Esophagus muscularis mucosa (tissue), 4 donors: ENCODE results near the gene RPL10A.

ENCODE experiments used
- CTCF ChIP-seq, 3 experiments: fragments of 200-600 bp in 2 of 3; fragments of 450-650 bp in 1 of 3; sonication (generic) in 2 of 3; IDR thresholded peaks; one replicate each; pipeline ENCODE4 v1.5.1; 2017 to 2019; ENCODE audit warnings: antibody characterized with exemption in 3 of 3, mild to moderate bottlenecking in 2 of 3, moderate library complexity in 1 of 3
- EP300 ChIP-seq: sonication (generic); formaldehyde crosslinking; IDR thresholded peaks from one replicate; pipeline ENCODE4 v1.6.1; 2017; ENCODE audit warnings: antibody characterized with exemption
- POLR2A ChIP-seq: fragments of 450-650 bp; IDR thresholded peaks from one replicate; pipeline ENCODE4 v1.6.1; 2017; ENCODE audit warnings: antibody characterized with exemption, moderate library complexity, mild to moderate bottlenecking, low read depth
- POLR2AphosphoS5 ChIP-seq, 2 donors: sonication (generic); formaldehyde crosslinking; IDR thresholded peaks; one replicate each; pipeline ENCODE4 v1.6.1; 2017; ENCODE audit warnings: antibody characterized with exemption in 2 of 2

DNA sequence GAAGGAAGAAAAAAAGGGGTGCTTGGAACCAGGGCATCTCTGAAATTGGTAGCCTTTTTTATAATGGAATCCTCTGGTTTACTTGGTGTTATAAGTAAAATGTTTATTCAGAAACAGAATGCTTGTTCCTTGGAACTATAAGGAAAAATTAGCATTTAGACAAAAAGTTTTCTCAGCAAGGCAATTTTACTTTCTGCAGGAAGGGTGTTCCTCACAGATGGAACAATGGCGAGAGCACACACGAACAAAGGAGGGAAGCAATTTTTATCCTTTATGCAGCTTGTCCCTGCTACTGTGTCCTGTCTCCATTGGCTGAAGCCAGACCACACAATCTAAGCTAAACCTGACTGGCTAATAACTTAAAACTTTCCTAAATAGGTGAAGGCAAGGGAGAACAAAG, 38.7 kb upstream of the RPL10A start:
- TF ChIP-seq CTCF (IDR thresholded peaks at IDR 0.05): no peak
- no peak for TF ChIP-seq POLR2A
- TF ChIP-seq POLR2AphosphoS5 (IDR thresholded peaks at IDR 0.05): no peak
- no peak for TF ChIP-seq EP300
